ENCODE measurements around the gene FEV.
A peak's percentile ranks its signal among the peaks of the same experiment; 100 is the strongest.

The FEV gene

DNA sequence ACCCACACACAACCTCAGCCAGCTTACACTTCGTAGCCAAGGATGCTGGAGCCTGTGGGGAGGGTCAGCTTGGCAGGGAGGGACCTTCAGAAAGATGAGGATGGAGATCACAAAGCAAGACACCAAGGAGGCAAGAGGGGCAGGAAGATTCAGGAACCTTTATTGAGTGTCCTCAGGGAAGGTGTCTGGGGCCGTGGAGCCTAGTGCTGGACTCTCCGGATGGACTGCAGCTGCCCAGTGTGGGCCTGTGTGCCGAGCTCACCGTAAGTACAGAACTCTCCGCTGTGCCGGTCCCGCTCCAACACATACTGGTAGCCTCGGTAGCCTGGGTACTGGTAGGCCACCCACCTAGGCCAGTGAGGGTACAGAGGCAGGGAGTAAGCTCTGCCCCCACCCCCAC, 5.1 kb upstream of the FEV start:
- H3K9me3 ChIP-seq, result no peaks in the 10 kb centered on the region
- H3K36me3 ChIP-seq, result no peaks in the 10 kb centered on the region
- no peak overlapping the region for H3K4me3 ChIP-seq (ENCODE audit: low read depth, low read length)
- no peak for TF ChIP-seq CTCF (IDR thresholded peaks at IDR 0.05; ENCODE audit: low read depth, low read length)
- H3K27me3 ChIP-seq, result no peaks in the 10 kb centered on the region
- DNase-seq, result no peak
- H3K4me1 ChIP-seq, result peaks cover 26% of the 10 kb centered on the region

GRCh38 chr2:218988650-218989049, 3.7 kb upstream of the FEV start:
- TF ChIP-seq CTCF (IDR thresholded peaks at IDR 0.05; ENCODE audit: low read depth, low read length), result no peak
- no peaks in the 10 kb centered on the region for H3K9me3 ChIP-seq
- H3K36me3 ChIP-seq, result no peaks in the 10 kb centered on the region
- peaks cover 26% of the 10 kb centered on the region for H3K4me1 ChIP-seq
- DNase-seq, result peak; percentile 44
- H3K27me3 ChIP-seq, result no peaks in the 10 kb centered on the region
- no peak overlapping the region for H3K4me3 ChIP-seq (ENCODE audit: low read depth, low read length)

DNA sequence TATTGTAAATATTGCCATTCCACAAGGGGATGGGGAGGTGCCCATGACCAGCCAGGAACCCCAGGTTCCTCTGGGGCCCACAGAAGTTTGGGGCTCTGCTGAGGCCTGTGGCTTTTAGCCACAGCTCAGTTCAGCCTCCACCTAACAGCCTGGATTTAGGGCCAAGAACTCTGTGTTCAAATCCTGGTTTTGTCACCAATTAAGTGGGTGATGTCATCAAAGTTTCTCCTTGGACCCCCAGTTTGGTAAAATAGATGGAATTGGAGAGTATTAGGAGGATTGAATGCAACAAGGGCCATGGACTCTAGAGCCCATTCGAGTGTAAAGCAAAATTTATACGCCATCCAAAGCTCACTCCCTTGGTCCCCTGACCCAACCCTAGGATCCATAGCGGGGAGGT, 3.2 kb upstream of the FEV start:
- Histone ChIP-seq H3K4me1 (peaks cover 26% of the 10 kb centered on the region), H3K36me3 (peaks cover 4% of the 10 kb centered on the region), H3K9me3 (no peaks in the 10 kb centered on the region), H3K4me3 (ENCODE audit: low read depth, low read length) (no peak overlapping the region), H3K27me3 (no peaks in the 10 kb centered on the region)
- no peak for DNase-seq
- TF ChIP-seq CTCF (IDR thresholded peaks at IDR 0.05; ENCODE audit: low read depth, low read length), result no peak

DNA sequence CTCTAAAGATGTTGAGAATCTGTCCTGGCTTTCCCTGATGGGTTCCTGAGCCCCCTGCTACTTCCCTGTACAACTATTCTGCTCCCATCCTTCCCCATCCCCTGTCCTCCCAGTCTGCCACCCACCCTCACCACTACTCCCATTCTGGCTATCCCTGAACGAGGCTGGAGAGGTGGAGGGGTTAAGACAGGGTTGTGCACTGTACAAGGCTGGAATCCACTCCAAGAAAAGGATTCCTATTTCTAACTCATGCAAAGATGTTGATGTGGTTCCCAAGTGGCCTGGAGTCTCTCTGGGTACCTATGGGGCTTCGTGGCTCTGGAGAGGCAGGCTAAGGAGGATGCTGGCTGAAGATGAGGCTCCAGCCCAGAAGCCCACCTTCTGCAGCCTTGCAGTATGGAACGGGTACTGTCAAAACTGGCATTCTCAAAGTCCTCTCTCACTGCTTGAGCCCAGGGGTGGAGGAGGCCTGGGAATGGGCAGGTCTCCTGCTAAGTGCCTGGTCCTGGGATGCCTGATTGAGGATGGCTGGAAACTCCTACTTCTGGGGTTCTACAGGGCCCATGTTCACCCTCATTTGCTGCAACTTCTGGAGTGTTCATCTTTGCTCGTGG, 1.3 kb upstream of the FEV start:
- Histone ChIP-seq H3K4me3 (ENCODE audit: low read depth, low read length) (peak overlapping the region; percentile 96), H3K4me1 (peaks cover 19% of the 10 kb centered on the region), H3K27me3 (peaks cover 3% of the 10 kb centered on the region; the same call in 1 of the 2 replicates), H3K36me3 (peaks cover 23% of the 10 kb centered on the region), H3K9me3 (no peaks in the 10 kb centered on the region)
- DNase-seq, result no peak
- no peak for TF ChIP-seq CTCF (IDR thresholded peaks at IDR 0.05; ENCODE audit: low read depth, low read length)

GRCh38 chr2:218985325-218986091, 524 bp upstream of the FEV start:
- Histone ChIP-seq H3K27me3 (peaks cover 3% of the 10 kb centered on the region; the same call in 1 of the 2 replicates), H3K4me1 (peaks cover 23% of the 10 kb centered on the region), H3K36me3 (peaks cover 26% of the 10 kb centered on the region), H3K9me3 (no peaks in the 10 kb centered on the region), H3K4me3 (ENCODE audit: low read depth, low read length) (peak overlapping the region; percentile 96)
- DNase-seq, result peak; percentile 90
- no peak for TF ChIP-seq CTCF (IDR thresholded peaks at IDR 0.05; ENCODE audit: low read depth, low read length)
